PFSK-1 (cell line): ENCODE results near the gene RIPOR2.

ENCODE experiments used
- REST ChIP-seq, 2 experiments: IDR thresholded peaks; 2 replicates each; pipeline versions ENCODE4 v1.6.1 to v1.8.0; 2011 to 2012; ENCODE audit warnings: low read depth in 2 of 2, low read length in 2 of 2, control low read depth in 1 of 2, inconsistent platforms in 1 of 2, mild to moderate bottlenecking in 1 of 2, moderate library complexity in 1 of 2; ENCODE audit not compliant: insufficient read depth in 1 of 2
- SIN3A ChIP-seq: IDR thresholded peaks from 2 replicates; pipeline ENCODE4 v1.6.1; 2012; ENCODE audit warnings: mild to moderate bottlenecking, low read length, moderate library complexity, borderline replicate concordance; ENCODE audit not compliant: insufficient read depth

GRCh38 chr6:24888715-24889370 lies 46.9 kb downstream of the RIPOR2 start:
- TF ChIP-seq REST (IDR thresholded peaks at IDR 0.05; ENCODE audit: insufficient read depth in 1 of 2, low read depth in 2 of 2, low read length in 2 of 2) (no peak), SIN3A (no peak)
